HepG2 (cell line): ENCODE measurements around the gene TNFAIP2. TPM values are rescaled to one million over a fixed set of nuclear protein-coding genes. Genes with fewer than 3 reads are reported as not detected.

ENCODE experiments used
- AHR ChIP-seq: IDR thresholded peaks from 2 replicates; pipeline ENCODE4 v1.6.1; 2018; ENCODE audit warnings: missing genetic modification reagents, missing compliant biosample characterization
- HMG20A ChIP-seq: IDR thresholded peaks from 2 replicates; pipeline ENCODE4 v1.6.1; 2016; ENCODE audit warnings: borderline replicate concordance
- MAF1 ChIP-seq: sonication (generic); formaldehyde crosslinking; IDR thresholded peaks from 2 replicates; pipeline ENCODE4 v1.5.0; 2020; ENCODE audit warnings: missing genetic modification reagents, borderline replicate concordance
- NFIB ChIP-seq: sonication (generic); formaldehyde crosslinking; IDR thresholded peaks from 2 replicates; pipeline ENCODE4 v1.9.0; 2021; ENCODE audit warnings: missing genetic modification reagents, mild to moderate bottlenecking, borderline replicate concordance
- NKX3-1 ChIP-seq: sonication (generic); formaldehyde crosslinking; IDR thresholded peaks from 2 replicates; pipeline ENCODE4 v1.5.0; 2020; ENCODE audit warnings: missing genetic modification reagents
- PLRG1 ChIP-seq: fragments of 450-650 bp; conservative IDR thresholded peaks from 2 replicates; pipeline ENCODE4 v1.6.1; 2016
- SCMH1 ChIP-seq: sonication (generic); formaldehyde crosslinking; IDR thresholded peaks from 2 replicates; pipeline ENCODE4 v1.9.0; 2021; ENCODE audit warnings: missing genetic modification reagents, mild to moderate bottlenecking, borderline replicate concordance
- TCF12 ChIP-seq, 2 experiments: fragments of 450-650 bp in 1 of 2; sonication (generic) in 1 of 2; formaldehyde crosslinking in 1 of 2; IDR thresholded peaks; 2 replicates each; pipeline versions ENCODE4 v1.6.1 to v1.8.0; 2017 to 2022; ENCODE audit warnings: antibody characterized with exemption in 1 of 2, mild to moderate bottlenecking in 1 of 2, missing genetic modification reagents in 1 of 2, moderate library complexity in 1 of 2
- TOE1 ChIP-seq: sonication (generic); formaldehyde crosslinking; IDR thresholded peaks from 2 replicates; pipeline ENCODE4 v1.4.0; 2020; ENCODE audit warnings: mild to moderate bottlenecking, missing genetic modification reagents
- U2AF1 ChIP-seq: fragments of 200-400 bp; formaldehyde crosslinking; optimal IDR thresholded peaks from 2 replicates; pipeline ENCODE3; 2017; ENCODE audit warnings: mild to moderate bottlenecking, low read depth, low read length
- ZNF253 ChIP-seq: sonication (generic); formaldehyde crosslinking; IDR thresholded peaks from 2 replicates; pipeline ENCODE4 v1.8.0; 2022; ENCODE audit warnings: mild to moderate bottlenecking, missing genetic modification reagents, borderline replicate concordance
- ZNF335 ChIP-seq: sonication (generic); formaldehyde crosslinking; IDR thresholded peaks from 2 replicates; pipeline ENCODE4 v1.4.0; 2020; ENCODE audit warnings: missing genetic modification reagents
- ZNF564 ChIP-seq: sonication (generic); formaldehyde crosslinking; IDR thresholded peaks from 2 replicates; pipeline ENCODE4 v1.8.1; 2023; ENCODE audit warnings: mild to moderate bottlenecking, missing genetic modification reagents
- ZNF776 ChIP-seq: sonication (generic); formaldehyde crosslinking; IDR thresholded peaks from 2 replicates; pipeline ENCODE4 v1.4.0; 2020; ENCODE audit warnings: mild to moderate bottlenecking, missing genetic modification reagents
- ZSCAN20 ChIP-seq: sonication (generic); formaldehyde crosslinking; IDR thresholded peaks from 2 replicates; pipeline ENCODE4 v1.4.0; 2020; ENCODE audit warnings: missing genetic modification reagents, mild to moderate bottlenecking, borderline replicate concordance
- polyA plus RNA-seq, 8 experiments: library from polyadenylated mRNA; depleted of rRNA in 3 of 8; stranded (reverse) in 7 of 8; unstranded in 1 of 8; fragments of >200 nt; fragmentation: Illumina TruSeq in 4 of 8; extraction: Trizol in 4 of 8; gene quantifications; 2 replicates each; pipeline versions ENCODE4 v1.2.1 to v1.2.3, GENCODE V29; 2011 to 2016; ENCODE audit warnings: low read depth in 4 of 8, missing spikeins in 1 of 8, mixed read lengths in 1 of 8; ENCODE audit not compliant: insufficient read depth in 1 of 8
- total RNA-seq, 5 experiments: library from RNA; depleted of rRNA; stranded (reverse); fragments of >200 nt; fragmentation: Illumina TruSeq; extraction: Trizol; gene quantifications; 2 replicates each; pipeline ENCODE4 v1.2.3, GENCODE V29; 2016; ENCODE audit warnings: low read depth in 1 of 5
- TF ChIP-seq, protein P1 (sequence below): sonication (generic); formaldehyde crosslinking; IDR thresholded peaks from 2 replicates; pipeline ENCODE4 v1.4.0; 2020; ENCODE audit warnings: mild to moderate bottlenecking, missing genetic modification reagents, borderline replicate concordance
- TF ChIP-seq, protein P2 (sequence below): IDR thresholded peaks from 2 replicates; pipeline ENCODE4 v1.6.1; 2012; ENCODE audit warnings: low read depth, low read length, improper control_type of control experiment
- TF ChIP-seq, protein P3 (sequence below): sonication (generic); formaldehyde crosslinking; IDR thresholded peaks from 2 replicates; pipeline ENCODE4 v1.4.0; 2020; ENCODE audit warnings: missing genetic modification reagents, low read depth, mild to moderate bottlenecking, borderline replicate concordance
- TF ChIP-seq, protein P4 (sequence below): sonication (generic); formaldehyde crosslinking; IDR thresholded peaks from 2 replicates; pipeline ENCODE4 v1.8.1; 2023; ENCODE audit warnings: mild to moderate bottlenecking, inconsistent platforms, moderate library complexity, missing genetic modification reagents, borderline replicate concordance
- TF ChIP-seq, protein P5 (sequence below): sonication (generic); formaldehyde crosslinking; IDR thresholded peaks from 2 replicates; pipeline ENCODE4 v1.5.1; 2020; ENCODE audit warnings: missing genetic modification reagents, mild to moderate bottlenecking, borderline replicate concordance
- TF ChIP-seq, protein P6 (sequence below): sonication (generic); formaldehyde crosslinking; IDR thresholded peaks from 2 replicates; pipeline ENCODE4 v1.4.0; 2020; ENCODE audit warnings: mild to moderate bottlenecking, missing genetic modification reagents

TNFAIP2 gene
- total and polyA plus RNA-seq, 2 of the 13 experiments (the other 11 are each of a cell fraction or from before 2014, with no cell fraction given): 0.46 to 1.5 TPM

DNA sequence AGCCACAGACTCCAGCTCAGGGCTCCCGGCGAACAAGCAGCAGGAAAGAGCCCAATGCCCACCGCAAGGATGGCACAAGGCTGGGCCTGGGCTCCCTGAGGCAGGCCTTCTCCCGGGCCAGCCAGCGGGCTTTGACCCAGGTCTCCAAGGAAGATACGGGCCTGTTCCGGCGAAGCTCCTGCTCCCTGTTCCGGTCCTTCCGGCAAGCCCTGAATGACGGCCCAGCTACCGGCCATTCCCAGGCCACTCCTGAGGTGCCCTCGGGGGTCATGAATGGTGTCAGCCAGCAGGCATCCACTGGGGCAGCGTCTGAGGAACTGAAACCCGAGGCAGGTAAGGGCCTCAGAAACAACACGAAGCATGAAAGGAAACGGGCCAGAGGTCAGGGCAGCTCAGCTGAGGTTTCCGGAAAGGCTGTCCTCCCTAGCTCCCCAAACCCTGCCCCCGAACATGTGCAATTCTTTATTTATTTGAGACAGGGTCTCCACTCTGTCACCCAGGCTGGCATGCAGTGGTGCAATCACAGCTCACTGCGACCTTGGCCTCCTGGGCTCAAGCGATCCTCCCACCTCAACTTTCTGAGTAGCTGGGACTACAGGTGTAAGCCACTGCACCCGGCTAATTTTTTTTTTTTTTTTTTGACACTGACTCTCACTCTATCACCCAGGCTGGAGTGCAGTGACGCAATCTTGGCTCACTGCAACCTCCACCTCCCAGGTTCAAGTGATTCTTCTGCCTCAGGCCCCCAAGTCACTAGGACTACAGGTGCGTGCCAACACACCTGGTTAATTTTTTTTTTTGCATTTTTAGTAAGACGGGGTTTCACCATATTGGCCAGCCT is 22.8 kb upstream of the TNFAIP2 start (continued):
- TF ChIP-seq, protein P1, sequence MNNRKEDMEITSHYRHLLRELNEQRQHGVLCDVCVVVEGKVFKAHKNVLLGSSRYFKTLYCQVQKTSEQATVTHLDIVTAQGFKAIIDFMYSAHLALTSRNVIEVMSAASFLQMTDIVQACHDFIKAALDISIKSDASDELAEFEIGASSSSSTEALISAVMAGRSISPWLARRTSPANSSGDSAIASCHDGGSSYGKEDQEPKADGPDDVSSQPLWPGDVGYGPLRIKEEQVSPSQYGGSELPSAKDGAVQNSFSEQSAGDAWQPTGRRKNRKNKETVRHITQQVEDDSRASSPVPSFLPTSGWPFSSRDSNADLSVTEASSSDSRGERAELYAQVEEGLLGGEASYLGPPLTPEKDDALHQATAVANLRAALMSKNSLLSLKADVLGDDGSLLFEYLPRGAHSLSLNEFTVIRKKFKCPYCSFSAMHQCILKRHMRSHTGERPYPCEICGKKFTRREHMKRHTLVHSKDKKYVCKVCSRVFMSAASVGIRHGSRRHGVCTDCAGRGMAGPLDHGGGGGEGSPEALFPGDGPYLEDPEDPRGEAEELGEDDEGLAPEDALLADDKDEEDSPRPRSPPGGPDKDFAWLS (CRISPR knock-in tag): 0 out of 2 replicates have a peak, but pooled peaks have one; percentile 88
- TF ChIP-seq TCF12 (IDR thresholded peaks at IDR 0.05) (no peak), TCF12 (CRISPR knock-in tag; IDR thresholded peaks at IDR 0.05) (peak; percentile 78; the same call in 1 of the 2 replicates), ZSCAN20 (0 out of 2 replicates have a peak, but pooled peaks have one; percentile 48), TOE1 (CRISPR knock-in tag) (no peak), NKX3-1 (CRISPR knock-in tag) (no peak; the same call in 1 of the 2 replicates), SCMH1 (CRISPR knock-in tag) (no peak), ZNF253 (CRISPR knock-in tag) (no peak), ZNF564 (CRISPR knock-in tag) (peak; percentile 36; the same call in 1 of the 2 replicates), NFIB (no peak), AHR (0 out of 2 replicates have a peak, but pooled peaks have one; percentile 68), MAF1 (CRISPR knock-in tag) (peak; percentile 89), U2AF1 (no peak), ZNF776 (no peak), ZNF335 (CRISPR knock-in tag) (peak; percentile 95), HMG20A (CRISPR knock-in tag) (peak; percentile 82; the same call in 1 of the 2 replicates), PLRG1 (no peak)
- TF ChIP-seq, protein P2, sequence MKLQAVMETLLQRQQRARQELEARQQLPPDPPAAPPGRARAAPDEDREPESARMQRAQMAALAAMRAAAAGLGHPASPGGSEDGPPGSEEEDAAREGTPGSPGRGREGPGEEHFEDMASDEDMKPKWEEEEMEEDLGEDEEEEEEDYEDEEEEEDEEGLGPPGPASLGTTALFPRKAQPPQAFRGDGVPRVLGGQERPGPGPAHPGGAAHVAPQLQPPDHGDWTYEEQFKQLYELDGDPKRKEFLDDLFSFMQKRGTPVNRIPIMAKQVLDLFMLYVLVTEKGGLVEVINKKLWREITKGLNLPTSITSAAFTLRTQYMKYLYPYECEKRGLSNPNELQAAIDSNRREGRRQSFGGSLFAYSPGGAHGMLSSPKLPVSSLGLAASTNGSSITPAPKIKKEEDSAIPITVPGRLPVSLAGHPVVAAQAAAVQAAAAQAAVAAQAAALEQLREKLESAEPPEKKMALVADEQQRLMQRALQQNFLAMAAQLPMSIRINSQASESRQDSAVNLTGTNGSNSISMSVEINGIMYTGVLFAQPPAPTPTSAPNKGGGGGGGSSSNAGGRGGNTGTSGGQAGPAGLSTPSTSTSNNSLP: peak; percentile 39; the same call in 1 of the 2 replicates
- TF ChIP-seq, protein P3, sequence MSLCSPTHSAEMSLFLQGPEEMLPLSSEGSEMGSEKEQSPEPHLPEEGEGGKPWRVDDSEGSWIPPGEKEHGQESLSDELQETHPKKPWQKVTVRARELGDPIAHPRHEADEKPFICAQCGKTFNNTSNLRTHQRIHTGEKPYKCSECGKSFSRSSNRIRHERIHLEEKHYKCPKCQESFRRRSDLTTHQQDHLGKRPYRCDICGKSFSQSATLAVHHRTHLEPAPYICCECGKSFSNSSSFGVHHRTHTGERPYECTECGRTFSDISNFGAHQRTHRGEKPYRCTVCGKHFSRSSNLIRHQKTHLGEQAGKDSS (CRISPR knock-in tag): peak; percentile 83
- TF ChIP-seq, protein P4, sequence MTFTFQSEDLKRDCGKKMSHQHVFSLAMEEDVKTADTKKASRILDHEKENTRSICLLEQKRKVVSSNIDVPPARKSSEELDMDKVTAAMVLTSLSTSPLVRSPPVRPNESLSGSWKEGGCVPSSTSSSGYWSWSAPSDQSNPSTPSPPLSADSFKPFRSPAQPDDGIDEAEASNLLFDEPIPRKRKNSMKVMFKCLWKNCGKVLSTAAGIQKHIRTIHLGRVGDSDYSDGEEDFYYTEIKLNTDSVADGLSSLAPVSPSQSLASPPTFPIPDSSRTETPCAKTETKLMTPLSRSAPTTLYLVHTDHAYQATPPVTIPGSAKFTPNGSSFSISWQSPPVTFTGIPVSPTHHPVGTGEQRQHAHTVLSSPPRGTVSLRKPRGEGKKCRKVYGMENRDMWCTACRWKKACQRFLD (CRISPR knock-in tag): 0 out of 2 replicates have a peak, but pooled peaks have one; percentile 58
- TF ChIP-seq, protein P5, sequence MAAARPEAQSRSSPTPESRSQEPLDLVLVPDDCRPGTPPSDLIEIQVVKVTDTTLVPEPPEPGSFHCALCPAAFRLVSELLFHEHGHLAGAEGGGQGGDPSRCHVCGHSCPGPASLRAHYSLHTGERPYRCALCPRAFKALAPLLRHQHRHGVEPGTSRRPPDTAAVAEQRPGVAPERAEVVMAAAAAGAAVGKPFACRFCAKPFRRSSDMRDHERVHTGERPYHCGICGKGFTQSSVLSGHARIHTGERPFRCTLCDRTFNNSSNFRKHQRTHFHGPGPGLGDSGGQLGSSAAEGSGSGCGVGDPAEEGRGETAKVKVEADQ (CRISPR knock-in tag): no peak
- TF ChIP-seq, protein P6, sequence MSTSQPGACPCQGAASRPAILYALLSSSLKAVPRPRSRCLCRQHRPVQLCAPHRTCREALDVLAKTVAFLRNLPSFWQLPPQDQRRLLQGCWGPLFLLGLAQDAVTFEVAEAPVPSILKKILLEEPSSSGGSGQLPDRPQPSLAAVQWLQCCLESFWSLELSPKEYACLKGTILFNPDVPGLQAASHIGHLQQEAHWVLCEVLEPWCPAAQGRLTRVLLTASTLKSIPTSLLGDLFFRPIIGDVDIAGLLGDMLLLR (CRISPR knock-in tag): no peak
